HG03196 (cell line): ENCODE measurements around the gene SLC7A5.

Experiments used
- ATAC-seq: cut with Tn5 transposase; IDR thresholded peaks from one replicate; pipeline ENCODE4 v1.9.1; 2021; ENCODE audit not compliant: unreplicated experiment

Gene SLC7A5

GRCh38 chr16:87847785-87848675 is 21.3 kb downstream of the SLC7A5 start:
- ATAC-seq: no peak

GRCh38 chr16:87847467-87847784 is 21.9 kb downstream of the SLC7A5 start:
- ATAC-seq: no peak

- ATAC-seq: no peak
Measured at GRCh38 chr16:87846705-87847466, 22.4 kb downstream of the SLC7A5 start.

GRCh38 chr16:87845807-87846619 is 23.3 kb downstream of the SLC7A5 start:
- ATAC-seq: no peak

GRCh38 chr16:87845213-87845612 is 24.1 kb downstream of the SLC7A5 start:
- ATAC-seq: no peak

GRCh38 chr16:87844809-87845208 is 24.5 kb downstream of the SLC7A5 start:
- no peak for ATAC-seq

- no peak for ATAC-seq
Measured at GRCh38 chr16:87844120-87844733, 25.1 kb downstream of the SLC7A5 start.

- ATAC-seq: no peak
Measured at GRCh38 chr16:87843678-87844105, 25.6 kb downstream of the SLC7A5 start.

- no peak for ATAC-seq
Measured at GRCh38 chr16:87842209-87842869, 27.0 kb downstream of the SLC7A5 start.

GRCh38 chr16:87841340-87842208 is 27.7 kb downstream of the SLC7A5 start:
- ATAC-seq: no peak

- no peak for ATAC-seq
Measured at GRCh38 chr16:87840271-87840978, 28.9 kb downstream of the SLC7A5 start.

GRCh38 chr16:87839542-87840270 is 29.6 kb downstream of the SLC7A5 start:
- ATAC-seq: no peak

GRCh38 chr16:87838643-87839541 is 30.4 kb downstream of the SLC7A5 start:
- no peak for ATAC-seq

- ATAC-seq: no peak
Measured at GRCh38 chr16:87837627-87838289, 31.5 kb downstream of the SLC7A5 start.

GRCh38 chr16:87836844-87837581 is 32.3 kb downstream of the SLC7A5 start:
- ATAC-seq: no peak

GRCh38 chr16:87836346-87836843 is 32.9 kb downstream of the SLC7A5 start:
- no peak for ATAC-seq
